NCI-H82 treated with DMSO at 0.1 percent for 48 hours (cell line): ENCODE measurements around the gene TPSG1.
"Not testable (repeated sequence)": the region's sequence is repeated elsewhere in the genome, so short reads cannot be mapped to it uniquely, and the experiment has no call there.

Source experiments
- DNase-seq: peaks from one replicate; lab custom pipeline; 2025; ENCODE audit not compliant: unreplicated experiment; lab: John Stamatoyannopoulos, UW

The TPSG1 gene

GRCh38 chr16:1198194-1198593, 26.9 kb downstream of the TPSG1 start:
- DNase-seq: no peak

DNA sequence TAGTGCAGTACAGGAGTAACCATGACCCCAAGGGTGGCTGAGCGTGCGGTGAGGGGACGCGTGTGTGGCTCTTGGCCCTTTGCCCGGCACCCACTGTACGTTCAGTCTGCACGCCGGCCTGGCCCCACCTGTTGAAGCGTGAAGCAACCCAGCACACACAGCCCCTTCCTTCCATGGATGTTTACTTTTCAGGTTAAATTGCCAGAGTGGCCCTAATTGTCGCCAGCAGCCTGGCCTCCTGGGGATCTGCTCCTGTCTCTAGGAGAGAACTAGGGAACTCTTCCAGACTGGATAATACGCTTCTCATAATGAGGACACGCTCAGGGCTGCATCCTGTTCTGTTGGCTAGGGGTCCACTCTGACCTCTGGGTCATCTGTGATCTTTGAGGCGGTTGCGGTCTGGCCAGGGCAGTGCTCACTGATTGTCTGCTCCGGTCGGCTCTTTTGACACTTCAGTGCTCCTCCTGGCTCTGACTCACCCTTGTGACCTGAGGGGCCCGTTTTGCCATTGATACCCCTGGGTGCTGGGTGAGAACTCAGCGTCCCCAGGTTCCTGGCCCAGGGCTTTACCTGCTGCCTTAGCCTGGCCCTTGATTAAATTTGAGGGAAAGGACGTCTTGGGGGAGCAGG, 27.7 kb downstream of the TPSG1 start:
- no peak for DNase-seq

DNA sequence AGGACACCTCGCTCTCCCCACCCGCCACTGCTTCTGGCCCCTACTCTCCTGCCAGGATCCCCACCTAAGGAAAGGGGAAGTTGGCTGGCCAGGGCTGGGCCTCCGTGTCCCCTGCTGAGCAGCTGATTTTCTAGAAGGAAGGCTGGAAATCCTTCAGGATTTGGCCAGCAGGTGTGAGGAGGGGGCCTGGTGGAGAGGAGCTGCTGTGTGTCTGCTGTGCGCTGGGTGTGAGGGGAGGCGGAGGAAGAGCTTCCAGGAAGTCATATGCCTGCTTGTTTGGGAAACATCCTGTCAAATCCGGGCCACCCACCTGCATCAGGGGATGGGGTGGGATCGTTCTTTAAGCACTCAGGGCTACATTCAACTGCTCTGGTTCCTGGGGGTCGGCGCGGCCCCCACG, 28.6 kb downstream of the TPSG1 start:
- no peak for DNase-seq

- no peak for DNase-seq
These were observed 29.7 kb downstream of the TPSG1 start for GRCh38 chr16:1195393-1195666.

- DNase-seq: no peak
These were observed 30.2 kb downstream of the TPSG1 start for GRCh38 chr16:1194665-1195392.

- no peak for DNase-seq
These were observed 31.1 kb downstream of the TPSG1 start for GRCh38 chr16:1193825-1194581.

DNA sequence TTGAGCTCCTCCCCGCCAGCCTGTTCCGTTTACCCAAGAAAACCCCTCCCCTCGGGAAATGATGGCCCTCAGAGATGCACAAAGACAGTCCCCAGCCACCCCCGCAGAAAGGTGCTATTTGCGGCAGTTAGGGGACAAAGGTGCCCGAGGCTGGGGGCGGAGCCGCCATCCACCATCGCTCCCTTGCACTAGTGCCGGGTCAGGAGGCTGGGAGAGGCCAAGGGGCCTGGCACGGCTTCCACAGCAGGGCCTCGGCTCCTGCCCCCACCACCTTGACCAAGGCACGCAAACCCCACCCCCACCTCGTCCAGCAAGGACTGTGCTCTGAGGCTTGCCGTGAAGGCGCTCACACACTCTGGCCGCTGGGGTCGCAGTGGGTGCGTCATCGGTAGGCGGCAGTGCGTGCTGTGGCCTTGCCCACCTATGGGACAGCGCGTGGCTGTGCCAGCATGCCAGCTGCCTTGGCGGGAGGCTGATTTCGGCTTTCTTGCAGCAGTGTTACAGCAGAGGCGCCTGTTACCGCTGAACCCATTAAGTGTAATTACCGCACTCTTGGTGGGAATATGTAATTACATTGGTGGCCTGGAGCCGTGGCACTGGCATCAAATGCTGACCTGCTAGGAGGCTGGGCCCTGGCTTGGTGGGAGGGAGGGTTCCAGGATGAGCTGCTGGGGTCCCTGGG, 31.8 kb downstream of the TPSG1 start:
- DNase-seq: no peak

DNA sequence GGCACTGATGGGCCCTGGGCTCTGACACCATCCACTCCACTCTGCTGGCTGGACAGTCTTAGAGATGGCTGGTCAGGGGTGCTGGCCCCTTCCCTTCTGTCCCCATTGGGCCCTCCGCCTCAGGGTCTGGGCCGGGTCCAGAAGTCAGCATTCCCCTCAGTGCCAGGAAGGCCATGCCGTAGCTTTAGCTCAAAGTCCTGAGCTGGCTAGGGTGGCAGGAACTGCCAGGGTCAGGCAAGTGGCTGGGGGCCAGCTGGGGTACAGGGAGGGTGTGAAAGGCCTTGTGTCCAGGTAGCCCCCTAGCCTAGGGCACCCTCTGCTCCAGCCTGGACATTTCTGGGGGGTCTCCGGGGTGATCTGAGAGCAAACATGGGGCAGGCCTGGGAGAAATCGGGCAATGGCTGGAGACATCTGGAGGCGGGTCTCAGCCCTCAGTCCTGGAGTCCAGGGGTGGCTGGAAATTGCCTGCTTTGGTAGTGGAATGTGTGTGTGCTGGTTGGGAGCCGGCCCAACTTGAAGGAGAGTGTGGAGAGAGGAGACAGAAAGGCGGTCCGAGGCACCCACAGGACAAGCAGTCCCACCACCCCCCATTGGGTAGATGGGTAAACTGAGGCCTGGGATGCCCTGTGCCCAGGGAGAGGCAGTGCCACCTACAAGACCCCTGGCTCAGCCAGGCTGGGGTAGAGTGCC, 32.5 kb downstream of the TPSG1 start:
- DNase-seq: no peak

DNA sequence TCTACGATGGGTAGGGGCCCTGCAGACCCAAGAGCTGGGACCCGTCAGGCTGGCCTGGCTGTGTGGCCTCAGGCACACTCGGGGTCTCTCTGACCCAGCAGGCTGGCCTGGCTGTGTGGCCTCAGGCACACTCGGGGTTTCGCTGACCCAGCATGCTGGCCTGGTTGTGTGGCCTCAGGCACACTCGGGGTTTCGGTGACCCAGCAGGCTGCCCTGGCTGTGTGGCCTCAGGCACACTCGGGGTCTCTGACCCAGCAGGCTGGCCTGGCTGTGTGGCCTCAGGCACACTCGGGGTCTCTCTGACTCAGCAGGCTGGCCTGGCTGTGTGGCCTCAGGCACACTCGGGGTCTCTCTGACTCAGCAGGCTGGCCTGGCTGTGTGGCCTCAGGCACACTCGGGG, 34.3 kb downstream of the TPSG1 start:
- not testable (repeated sequence) for DNase-seq

DNA sequence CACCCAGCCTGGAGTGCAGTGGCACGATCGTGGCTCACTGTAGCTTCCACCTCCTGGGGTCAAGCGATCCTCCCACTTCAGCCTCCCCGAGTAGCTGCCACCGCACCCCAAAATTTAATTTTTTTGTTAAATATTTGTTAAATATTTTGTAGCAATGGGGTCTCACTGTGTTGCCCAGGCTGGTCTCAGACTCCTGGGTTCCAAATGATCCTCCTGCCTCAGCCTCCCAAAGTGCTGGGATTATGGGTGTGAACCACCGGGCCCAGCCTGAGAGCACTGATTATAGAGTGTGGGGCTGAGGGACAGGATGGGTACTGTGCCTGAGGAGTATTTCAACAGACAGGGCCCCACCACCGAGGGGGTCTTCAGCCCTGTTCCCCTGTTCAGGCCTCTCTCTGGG, 35.6 kb downstream of the TPSG1 start:
- no peak for DNase-seq

- DNase-seq: no peak
These were observed 36.5 kb downstream of the TPSG1 start for GRCh38 chr16:1188432-1189189.

DNA sequence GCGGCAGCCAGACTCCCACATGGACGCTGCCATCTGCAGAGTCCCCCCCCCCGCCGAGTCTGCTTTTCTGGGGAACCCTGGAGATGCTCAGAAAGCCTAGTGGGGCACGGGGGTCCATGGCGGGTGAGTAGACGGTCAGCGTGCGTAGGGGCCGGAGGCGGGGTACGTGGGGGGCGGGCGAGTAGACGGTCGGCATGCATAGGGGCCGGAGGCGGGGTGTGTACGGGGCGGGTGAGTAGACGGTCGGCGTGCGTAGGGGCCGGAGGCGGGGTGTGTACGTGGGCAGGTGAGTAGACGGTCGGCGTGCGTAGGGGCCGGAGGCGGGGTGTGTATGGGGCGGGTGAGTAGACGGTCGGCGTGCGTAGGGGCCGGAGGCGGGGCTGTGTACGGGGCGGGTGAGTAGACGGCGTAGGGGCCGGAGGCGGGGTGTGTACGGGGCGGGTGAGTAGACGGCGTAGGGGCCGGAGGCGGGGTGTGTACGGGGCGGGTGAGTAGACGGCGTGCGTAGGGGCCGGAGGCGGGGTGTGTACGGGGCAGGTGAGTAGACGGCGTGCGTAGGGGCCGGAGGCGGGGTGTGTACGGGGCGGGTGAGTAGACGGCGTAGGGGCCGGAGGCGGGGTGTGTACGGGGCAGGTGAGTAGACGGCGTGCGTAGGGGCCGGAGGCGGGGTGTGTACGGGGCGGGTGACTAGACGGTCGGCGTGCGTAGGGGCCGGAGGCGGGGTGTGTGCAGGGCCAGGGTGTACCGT, 39.4 kb downstream of the TPSG1 start:
- DNase-seq: not testable (repeated sequence)

- no peak for DNase-seq
These were observed 40.1 kb downstream of the TPSG1 start for GRCh38 chr16:1184980-1185379.

DNA sequence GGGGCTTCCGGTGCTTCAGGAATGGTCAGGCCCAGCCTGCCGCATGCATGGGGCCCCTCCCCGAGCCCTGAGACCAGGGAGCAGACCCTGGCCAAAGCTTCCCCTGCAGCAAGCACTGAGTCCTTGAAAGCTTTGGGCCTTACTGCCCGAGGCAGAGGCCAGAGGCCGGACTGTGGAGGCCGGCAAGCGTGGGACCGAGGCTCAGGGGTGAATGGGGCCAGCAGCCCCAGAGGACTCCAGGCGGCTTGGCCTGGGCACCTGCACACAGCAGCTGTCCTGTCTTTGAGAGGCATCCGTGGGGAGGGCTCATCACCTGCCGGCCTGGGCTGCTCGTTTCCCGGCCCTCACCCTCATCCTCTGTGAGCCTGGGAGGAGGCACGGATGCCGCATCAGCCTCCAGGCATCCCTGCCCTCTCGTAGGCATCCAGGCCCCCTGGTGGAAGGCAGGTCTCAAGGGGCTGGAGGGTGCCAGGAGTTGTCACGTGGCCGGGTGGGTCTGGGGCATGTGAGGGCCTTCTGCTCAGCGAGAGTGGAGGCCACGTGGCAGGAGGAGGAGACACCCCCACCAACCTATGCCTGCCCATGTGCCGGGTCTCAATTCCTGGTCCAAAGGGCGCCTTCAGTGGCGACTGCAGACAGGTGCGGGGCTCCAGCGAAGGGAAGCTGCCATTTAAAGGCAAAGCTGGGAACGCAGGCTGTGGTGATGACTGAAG, 40.8 kb downstream of the TPSG1 start:
- DNase-seq: no peak

DNA sequence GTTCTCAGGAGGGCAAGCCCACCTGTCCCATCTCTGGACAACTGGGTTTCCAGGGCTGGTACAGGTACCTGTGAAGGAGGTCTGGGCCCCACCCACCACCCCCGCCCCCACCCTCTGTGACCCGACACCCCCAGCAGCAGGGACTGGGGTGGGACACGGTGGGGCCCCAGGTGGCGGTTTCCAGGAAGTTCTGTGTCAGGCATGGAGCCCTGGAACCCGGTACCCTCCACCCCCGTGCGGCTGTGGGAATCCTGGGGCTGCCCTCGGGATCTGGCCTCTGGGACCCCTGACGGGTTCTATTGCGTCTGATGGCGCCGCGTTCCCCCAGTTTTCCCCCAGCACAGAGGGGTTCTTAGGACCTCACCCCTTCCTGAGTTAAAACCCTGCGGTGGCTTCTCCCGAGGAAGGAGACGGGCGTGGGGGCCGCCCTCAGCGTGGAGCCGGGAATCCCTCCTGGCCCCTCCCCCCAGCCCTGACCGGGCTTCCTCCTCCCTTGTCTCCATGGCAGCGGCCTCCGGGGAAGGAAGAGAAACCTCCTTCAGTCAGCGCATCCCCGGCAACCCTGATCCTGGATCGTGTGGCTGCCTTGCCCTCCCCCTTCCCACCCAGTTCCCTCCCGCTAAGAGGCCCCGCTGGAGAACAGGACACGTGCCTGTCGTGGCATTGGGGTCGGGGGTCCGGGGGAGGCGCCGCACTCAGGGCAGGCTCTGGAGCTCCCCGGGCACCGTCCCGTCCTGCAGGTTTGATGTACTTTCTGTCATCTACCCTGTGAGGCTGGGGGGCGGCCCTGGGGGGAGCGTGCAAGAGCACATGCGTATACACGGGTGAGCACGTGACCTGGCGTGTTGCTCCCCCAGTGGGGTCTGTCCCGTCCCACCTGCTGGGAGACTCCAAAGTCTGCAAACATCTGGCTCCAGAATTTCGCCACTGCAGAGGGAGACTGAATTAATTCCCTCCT, 41.8 kb downstream of the TPSG1 start:
- DNase-seq: no peak

- no peak for DNase-seq
These were observed 42.8 kb downstream of the TPSG1 start for GRCh38 chr16:1182316-1182671.

GRCh38 chr16:1181404-1182315, 43.4 kb downstream of the TPSG1 start:
- no peak for DNase-seq
